Esophagus muscularis mucosa (tissue), 4 donors: ENCODE data around the gene HSPA1L.

Experiments
- EP300 ChIP-seq: sonication (generic); formaldehyde crosslinking; IDR thresholded peaks from one replicate; pipeline ENCODE4 v1.6.1; 2017; ENCODE audit warnings: antibody characterized with exemption
- POLR2A ChIP-seq: fragments of 450-650 bp; IDR thresholded peaks from one replicate; pipeline ENCODE4 v1.6.1; 2017; ENCODE audit warnings: antibody characterized with exemption, moderate library complexity, mild to moderate bottlenecking, low read depth
- POLR2AphosphoS5 ChIP-seq, 2 donors: sonication (generic); formaldehyde crosslinking; IDR thresholded peaks; one replicate each; pipeline ENCODE4 v1.6.1; 2017; ENCODE audit warnings: antibody characterized with exemption in 2 of 2
- TF ChIP-seq, protein P1 (sequence below), 3 experiments: fragments of 200-600 bp in 2 of 3; fragments of 450-650 bp in 1 of 3; sonication (generic) in 2 of 3; IDR thresholded peaks; one replicate each; pipeline ENCODE4 v1.5.1; 2017 to 2019; ENCODE audit warnings: antibody characterized with exemption in 3 of 3, mild to moderate bottlenecking in 2 of 3, moderate library complexity in 1 of 3

DNA sequence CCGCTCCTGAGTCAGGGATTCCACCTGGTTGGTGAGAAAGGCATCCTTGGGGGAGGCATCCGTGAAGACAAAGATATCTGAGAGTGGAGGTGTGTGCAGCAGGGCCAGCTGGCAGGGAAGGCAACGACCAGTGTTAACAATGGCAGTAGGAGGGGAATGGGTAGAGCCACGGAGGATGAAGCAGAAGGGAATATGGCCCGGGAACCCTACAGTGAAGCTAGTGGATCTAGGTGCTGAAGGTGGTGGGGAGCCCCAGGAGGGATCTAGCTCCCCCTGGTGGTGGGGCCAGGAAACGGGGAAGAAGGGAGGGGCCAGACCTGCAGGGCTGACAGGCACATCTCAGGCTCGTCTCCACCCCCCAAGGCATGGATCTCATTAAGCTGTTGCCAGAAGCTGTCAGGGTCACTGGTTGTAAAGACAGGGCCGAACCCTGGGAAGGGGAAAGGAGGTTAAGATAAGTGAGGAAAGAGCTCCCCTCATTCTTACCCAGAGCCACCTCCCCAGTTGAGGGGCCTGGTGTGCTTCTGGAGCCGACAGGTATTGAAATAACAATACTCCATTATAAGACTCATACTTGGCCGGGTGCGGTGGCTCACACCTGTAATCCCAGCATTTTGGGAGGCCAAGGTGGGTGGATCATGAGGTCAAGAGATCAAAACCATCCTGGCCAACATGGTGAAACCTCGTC, 45.3 kb downstream of the HSPA1L start:
- TF ChIP-seq, protein P1, sequence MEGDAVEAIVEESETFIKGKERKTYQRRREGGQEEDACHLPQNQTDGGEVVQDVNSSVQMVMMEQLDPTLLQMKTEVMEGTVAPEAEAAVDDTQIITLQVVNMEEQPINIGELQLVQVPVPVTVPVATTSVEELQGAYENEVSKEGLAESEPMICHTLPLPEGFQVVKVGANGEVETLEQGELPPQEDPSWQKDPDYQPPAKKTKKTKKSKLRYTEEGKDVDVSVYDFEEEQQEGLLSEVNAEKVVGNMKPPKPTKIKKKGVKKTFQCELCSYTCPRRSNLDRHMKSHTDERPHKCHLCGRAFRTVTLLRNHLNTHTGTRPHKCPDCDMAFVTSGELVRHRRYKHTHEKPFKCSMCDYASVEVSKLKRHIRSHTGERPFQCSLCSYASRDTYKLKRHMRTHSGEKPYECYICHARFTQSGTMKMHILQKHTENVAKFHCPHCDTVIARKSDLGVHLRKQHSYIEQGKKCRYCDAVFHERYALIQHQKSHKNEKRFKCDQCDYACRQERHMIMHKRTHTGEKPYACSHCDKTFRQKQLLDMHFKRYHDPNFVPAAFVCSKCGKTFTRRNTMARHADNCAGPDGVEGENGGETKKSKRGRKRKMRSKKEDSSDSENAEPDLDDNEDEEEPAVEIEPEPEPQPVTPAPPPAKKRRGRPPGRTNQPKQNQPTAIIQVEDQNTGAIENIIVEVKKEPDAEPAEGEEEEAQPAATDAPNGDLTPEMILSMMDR (IDR thresholded peaks at IDR 0.05), result peak; percentile 74 to 93 (median 86)
- TF ChIP-seq POLR2A (no peak), POLR2AphosphoS5 (IDR thresholded peaks at IDR 0.05) (peak; percentile 44 to 59), EP300 (no peak)
